GOT3 (cell line): ENCODE measurements around the gene KRT85.
"Not testable (repeated sequence)": the region's sequence is repeated elsewhere in the genome, so short reads cannot be mapped to it uniquely, and the experiment has no call there.

Experiments
- DNase-seq: peaks from one replicate; lab custom pipeline; 2025; ENCODE audit warnings: mixed read lengths; lab: John Stamatoyannopoulos, UW

KRT85 gene

DNA sequence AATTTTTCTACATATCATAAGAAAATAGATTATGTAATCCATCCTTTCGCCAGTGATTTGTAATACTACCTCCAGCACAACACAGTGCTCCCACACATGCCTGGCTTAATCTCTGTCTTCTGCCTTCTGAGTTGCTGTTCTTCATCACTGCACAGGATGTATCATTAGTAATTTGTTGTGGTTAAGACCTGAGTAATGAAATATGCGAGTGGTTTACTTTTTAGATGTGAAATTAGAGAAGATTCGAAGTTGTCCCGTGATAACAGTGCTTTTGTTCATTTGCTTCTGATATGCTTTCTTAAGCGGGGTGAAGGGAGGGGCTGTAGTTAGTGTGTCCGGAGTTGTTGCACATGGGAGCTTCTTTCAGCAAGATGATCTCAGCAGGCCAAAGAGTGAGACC lies 18.1 kb downstream of the KRT85 start:
- no peak for DNase-seq

DNA sequence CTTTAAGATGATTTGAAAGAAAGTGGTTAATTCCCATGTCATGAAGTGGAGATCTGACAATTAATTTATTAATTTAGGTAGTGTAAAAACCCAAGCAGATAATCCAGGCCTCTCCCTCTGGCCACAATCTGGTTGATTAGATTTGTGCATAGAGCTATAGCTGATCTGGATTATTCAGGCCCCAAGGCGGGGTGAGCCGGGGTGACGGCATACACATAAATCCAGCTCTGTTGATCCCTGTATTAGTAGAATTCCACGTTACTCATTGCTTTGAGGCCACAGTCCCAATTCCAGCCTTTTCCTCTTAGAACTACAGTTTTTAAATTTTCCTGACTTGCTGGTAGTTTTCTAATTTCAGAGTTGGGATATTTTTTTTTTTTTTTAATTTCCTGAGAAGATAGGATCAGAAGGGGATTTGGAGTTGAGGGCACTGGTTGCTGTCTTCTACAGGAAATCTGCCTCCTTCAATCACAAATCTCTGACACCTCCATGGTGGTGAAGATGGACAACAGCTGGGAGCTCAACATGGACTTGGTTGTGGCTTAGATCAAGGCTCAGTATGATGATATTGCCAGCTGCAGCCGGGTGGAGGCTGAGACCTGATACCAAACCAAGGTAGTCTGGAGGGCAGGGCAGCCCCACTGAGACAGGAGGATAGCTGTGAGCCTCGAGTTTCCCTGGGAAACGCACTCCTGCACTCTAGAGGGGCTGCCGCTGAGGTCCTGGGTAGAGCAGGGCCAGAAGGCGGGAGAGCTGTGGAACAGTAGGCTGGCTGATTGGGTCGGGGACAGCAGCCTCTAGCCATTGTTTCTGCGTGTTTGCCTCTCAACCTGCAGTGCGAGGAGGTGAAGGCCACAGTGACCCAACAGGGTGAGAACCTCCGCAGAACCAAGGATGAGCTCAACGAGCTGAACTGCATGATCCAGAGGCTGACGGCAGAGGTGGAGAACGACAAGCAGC lies 19.4 kb downstream of the KRT85 start:
- DNase-seq = no peak

GRCh38 chr12:52347016-52347415 lies 20.3 kb downstream of the KRT85 start:
- no peak for DNase-seq

- DNase-seq = no peak
Measured at GRCh38 chr12:52346593-52346992, 20.7 kb downstream of the KRT85 start.

DNA sequence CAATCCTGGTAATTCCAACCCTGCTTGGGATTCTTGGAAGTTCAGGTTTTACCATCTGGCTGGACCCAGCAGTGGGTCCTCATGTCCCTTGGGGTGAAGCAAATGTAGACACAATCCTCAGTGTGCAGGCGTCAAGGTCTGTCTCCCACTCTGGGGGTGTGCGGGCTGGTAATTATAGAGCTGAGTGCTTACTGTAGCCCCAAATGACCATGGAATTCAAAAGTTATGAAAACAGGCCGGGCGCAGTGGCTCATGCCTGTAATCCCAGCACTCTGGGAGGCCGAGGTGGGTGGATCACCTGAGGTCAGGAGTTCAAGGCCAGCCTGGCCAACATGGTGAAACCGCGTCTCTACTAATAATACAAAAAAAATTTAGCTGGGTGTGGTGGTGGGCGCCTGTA lies 22.2 kb downstream of the KRT85 start:
- DNase-seq = not testable (repeated sequence)

DNA sequence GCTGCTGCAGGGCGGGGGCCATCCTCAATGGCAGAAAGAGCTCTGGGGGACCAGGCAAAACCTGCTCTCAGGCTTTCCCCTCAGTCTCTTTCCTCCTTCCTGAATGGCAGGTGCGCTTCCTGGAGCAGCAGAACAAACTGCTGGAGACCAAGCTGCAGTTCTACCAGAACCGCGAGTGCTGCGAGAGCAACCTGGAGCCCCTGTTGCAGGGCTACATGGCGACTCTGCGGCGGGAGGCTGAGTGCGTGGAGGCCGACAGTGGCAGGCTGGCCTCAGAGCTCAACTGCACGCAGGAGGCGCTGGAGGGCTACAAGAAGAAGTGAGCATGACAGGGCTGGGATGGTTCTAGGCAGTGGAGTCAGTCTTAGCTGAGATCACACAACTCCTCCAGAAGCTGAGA lies 23.2 kb downstream of the KRT85 start:
- DNase-seq = no peak

GRCh38 chr12:52343550-52343949 lies 23.7 kb downstream of the KRT85 start:
- no peak for DNase-seq

DNA sequence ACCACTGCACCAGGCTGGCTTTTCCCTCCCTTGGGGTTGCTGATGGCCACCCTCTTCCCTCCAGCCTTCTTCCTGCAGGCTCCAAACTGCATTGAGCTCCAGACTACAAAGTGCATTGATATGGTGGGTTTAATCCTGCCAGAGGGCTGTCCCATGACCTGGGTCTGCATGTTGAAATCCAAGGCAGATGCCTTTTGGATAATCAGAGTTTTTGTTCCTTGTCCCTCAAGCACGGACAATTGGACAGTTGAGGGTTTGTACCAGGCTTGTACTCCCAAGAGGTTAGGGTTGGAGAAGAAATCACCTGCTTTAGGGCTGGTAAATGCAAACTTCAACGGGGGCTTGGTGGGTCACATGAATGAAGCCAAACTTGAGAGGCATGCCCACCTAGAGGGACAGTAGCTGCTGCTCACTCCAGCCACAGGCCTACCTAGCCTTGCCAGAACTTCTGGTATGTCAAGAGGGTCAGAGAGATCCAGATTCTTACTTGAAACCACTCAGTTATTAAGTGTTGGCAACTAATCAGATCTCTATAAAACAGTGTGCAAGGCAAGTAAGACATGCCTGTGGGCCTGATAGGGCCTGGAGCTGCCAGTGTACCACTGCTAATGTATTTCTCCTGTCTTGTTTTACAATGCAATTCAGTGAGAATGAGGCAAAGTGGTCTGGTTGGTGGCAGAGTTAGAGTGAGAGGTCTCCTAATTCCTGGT lies 24.3 kb downstream of the KRT85 start:
- DNase-seq = no peak

DNA sequence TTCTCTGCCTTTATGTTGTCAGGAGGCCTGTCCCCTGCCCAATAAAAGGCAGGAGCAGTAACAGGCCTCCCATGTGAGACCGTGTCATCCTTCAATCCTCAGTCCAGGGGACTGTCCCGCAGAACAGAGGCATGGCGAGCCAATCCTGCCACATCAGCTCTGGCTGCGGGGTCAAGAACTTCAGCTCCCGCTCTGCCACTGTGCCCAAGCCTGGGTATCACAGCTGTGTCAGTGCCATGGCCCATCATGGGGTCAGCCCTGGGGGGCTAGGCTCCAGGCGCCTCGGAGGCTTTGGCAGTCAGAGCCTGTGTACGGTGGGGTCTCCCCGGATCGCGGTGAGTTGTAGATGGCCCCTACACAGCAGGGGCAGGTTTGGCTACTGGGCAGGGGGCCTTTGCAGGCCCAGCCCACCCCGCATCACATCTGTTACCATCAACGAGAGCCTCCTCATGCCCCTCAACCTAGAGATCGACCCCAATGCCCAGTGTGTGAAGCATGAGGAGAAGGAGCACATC lies 26.2 kb downstream of the KRT85 start:
- DNase-seq = no peak

- no peak for DNase-seq
Measured at GRCh38 chr12:52338241-52338960, 28.9 kb downstream of the KRT85 start.

DNA sequence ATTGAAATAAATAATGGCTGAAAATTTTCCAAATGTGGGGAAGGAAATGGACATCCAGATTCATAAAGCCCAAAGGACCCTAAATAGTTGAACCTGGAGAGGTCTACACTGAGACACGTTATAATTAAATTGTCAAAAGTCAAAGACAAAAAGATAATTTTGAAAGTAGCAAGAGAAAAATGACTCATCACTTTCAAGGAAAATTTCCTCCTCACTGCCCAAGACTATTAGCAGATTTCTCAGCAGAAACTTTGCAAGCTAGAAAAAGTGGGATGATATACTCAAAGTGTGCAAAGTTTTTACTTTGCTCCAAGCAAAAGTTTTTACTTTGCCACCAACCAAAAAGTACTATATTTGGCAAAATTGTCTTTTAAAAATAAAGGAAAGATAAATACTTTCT lies 30.2 kb downstream of the KRT85 start:
- no peak for DNase-seq

DNA sequence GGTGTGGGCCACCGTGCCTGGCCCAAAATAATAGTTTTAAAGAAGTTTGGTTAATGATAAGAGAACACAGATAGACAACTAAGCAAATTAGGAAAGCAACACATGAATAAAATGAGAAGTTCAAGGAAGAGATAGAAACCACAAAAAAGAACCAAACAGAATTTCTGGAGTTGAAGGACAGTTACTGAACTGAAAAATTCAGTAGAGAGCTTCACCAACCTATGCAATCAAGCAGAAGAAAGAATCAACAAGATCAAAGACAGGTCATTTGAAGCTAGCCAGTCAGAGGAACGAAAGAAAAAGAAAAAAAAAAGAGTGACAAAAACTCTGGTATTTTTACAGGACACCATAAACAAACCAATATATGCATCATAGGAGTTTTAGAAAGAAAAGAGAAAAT lies 30.6 kb downstream of the KRT85 start:
- DNase-seq = no peak

DNA sequence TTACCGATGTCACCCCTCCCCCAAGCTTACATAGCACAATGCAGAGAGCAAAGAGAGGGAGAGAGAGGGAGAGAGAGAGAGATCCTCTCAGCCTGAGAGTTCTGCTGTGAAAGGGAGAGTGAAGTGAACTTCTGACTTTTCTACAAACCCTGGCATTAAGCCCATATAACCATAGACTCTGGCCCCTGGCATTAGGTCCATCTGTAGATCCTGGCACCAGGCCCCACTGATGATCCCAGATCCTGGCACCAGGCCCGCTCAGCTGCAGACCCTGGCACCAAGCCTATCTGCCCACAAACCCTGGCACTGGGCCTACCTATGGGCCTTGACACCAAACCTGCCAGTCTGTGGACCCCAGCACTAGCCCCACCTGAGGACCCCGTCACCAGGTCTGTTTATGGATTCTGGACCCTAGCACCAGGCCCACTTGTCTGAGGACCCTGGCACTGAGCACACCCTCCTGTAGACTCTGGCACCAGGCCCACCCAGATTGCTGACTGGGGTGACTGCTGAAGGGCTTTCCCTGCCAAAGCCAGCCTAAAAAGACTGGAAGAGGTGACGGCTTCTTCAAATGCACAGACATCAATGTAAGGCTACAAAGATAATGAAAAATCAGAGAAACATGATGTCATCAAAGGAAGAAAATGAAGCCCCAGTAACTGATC lies 31.6 kb downstream of the KRT85 start:
- no peak for DNase-seq

DNA sequence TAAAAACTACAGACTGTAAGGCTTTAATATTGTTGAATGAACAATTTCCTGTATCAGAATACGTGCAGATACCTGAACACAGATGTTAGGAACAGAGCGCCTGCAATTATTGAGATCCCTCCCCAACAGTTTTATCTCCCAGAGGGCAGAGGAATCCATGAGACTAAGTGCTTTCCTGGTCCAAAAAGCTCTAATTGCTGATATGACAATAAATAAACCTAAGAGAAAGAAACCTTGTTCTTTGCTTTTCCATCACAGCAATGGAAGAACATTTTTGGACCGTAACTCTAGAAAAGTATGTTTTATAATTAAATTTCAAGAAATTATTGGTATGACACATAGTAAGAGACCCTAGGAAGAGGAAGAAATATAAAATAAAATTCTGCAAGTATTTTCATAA lies 33.1 kb downstream of the KRT85 start:
- DNase-seq = no peak

GRCh38 chr12:52333321-52333720 lies 34.0 kb downstream of the KRT85 start:
- DNase-seq = no peak

- no peak for DNase-seq
Measured at GRCh38 chr12:52332381-52332780, 34.9 kb downstream of the KRT85 start.

GRCh38 chr12:52331833-52332232 lies 35.4 kb downstream of the KRT85 start:
- no peak for DNase-seq

GRCh38 chr12:52331039-52331438 lies 36.2 kb downstream of the KRT85 start:
- DNase-seq = no peak

DNA sequence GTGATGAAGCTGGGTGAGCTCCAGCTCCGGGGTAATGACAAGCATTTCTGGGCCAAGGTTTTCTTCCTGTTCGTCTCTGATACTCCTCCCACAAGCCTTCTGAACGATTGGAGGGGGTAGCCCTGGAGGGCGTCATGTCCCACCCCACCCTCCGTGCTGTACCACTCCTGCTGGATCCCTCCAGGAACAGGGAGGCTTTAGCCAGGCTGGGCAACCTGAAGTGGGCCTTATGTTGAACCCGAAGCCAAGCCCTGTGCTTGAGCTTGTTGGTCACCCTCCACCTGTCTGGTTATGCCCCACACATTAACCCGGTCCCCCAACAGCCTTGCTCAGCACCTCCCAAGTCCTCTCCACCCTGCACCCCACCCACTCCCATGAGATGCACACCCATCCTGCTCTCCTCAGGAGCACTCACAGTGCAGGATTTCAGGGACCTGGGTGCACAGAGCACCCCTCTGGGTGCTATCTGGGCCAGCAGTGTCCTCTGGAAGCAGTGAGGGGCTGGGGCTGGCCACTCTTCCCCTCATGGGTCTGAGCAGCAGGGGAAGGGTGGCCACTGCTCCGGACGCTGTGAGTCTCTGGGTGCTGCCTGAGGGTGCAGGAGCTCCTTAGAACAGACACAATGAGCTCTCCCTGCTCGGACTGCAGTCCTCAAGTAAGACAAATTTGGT lies 39.3 kb downstream of the KRT85 start:
- no peak for DNase-seq

- peak; percentile 33 for DNase-seq
Measured at GRCh38 chr12:52327052-52327829, 40.0 kb downstream of the KRT85 start.

- DNase-seq = no peak
Measured at GRCh38 chr12:52324153-52324444, 43.2 kb downstream of the KRT85 start.
